OCI-LY1 (cell line): Measurements from ENCODE around the gene ARHGAP8.

Source experiments
- CTCF ChIP-seq: fragments of 200-600 bp; sonication (generic), shearing (Covaris generic); IDR thresholded peaks from 2 replicates; pipeline ENCODE4 v1.5.1; 2017; ENCODE audit warnings: mild to moderate bottlenecking, antibody characterized with exemption, low read length, moderate library complexity, mixed read lengths
- EZH2 ChIP-seq: fragments of 200-600 bp; sonication (generic), shearing (Covaris generic); IDR thresholded peaks from 2 replicates; pipeline ENCODE4 v1.8.0; 2017; ENCODE audit warnings: borderline replicate concordance, mixed run types, mild to moderate bottlenecking, antibody characterized with exemption, low read length, moderate library complexity, mixed read lengths

GRCh38 chr22:44735518-44736428 is 16.6 kb upstream of the ARHGAP8 start:
- TF ChIP-seq CTCF = peak; percentile 84
- TF ChIP-seq EZH2 = no peak
